ENCODE measurements around the gene ACTA1. TPM values are rescaled to one million over a fixed set of nuclear protein-coding genes. Genes with fewer than 3 reads are reported as not detected.
A peak's percentile ranks its signal among the peaks of the same experiment; 100 is the strongest.

The ACTA1 gene
- total RNA-seq, 1 experiment from 2014 or later, result not detected

DNA sequence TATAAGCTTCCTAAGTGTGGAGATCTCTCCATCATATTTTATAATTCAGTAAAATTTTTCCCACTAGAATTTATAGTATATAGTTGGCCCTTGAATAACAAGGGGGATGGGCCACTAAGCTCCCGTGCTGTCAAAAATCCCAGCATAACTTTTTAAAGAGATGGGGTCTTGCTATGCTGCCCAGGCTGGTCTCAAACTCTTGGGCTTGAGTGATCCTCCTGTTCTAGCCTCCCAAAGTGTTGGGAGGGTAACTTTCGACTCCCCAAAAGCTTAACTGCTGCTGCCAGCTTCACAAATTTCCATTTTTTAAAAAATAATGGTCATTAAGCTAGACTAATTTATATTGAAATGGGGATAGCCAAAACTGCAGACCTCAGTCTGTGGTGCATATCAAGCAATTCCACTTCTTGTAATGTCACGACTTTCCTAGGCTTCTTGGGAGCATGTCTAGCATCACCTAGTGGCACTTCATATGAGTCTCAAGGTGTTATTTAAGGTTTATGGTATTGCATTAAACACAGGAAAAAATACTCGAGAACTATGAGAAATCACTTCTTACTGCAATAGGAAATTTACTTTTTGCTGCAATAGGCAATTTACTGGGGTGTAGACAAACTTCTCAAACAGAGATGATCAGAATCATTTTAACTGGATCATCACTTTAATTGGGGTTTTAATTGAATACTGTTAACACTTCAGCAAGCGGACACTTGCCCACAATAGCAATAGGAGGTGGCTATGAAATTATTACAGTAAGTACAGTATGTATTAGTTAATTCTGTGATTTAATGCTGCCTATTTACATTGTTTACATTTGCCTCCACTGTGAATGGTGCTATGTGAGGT, 19.3 kb upstream of the ACTA1 start:
- no peaks in the 10 kb centered on the region for H3K27me3 ChIP-seq (ENCODE audit: control insufficient read depth, insufficient read depth, low read length)
- no peaks in the 10 kb centered on the region for H3K9me3 ChIP-seq (ENCODE audit: control insufficient read depth, insufficient read depth, low read depth, low read length)
- BruUV-seq (replicated peaks), result no TSS peak
- POLR2A ChIA-PET, result no interaction called here
- DNase-seq (ENCODE audit: low read depth, low spot score), result peak; percentile 2
- ATAC-seq, result peak; percentile 77
- H3K4me3 ChIP-seq (ENCODE audit: low read depth in 2 of 2, low read length in 2 of 2), result no peak overlapping the region
- H3K4me1 ChIP-seq (ENCODE audit: control insufficient read depth, insufficient read depth, low read length), result no peaks in the 10 kb centered on the region
- in situ Hi-C loops (cut with HindIII; ENCODE audit: low pct_unique_long_range_greater_than_20kb, low sequenced_read_pairs) (no loop called here), intact Hi-C loops (cut with micrococcal nuclease; ENCODE audit: unreplicated experiment) (loop anchor here (10.0 kb wide), 2 partner anchors 108 to 198 kb away; partner anchors contain the start of gene CCSAP)
- CTCF ChIA-PET, result interaction anchor here (1.0 kb wide), 1 partner anchor 195 kb away, joined by 4 read pairs; no protein-coding TSS in a partner anchor
- peaks cover 8% of the 10 kb centered on the region; the same call in 1 of the 2 replicates for H3K36me3 ChIP-seq (ENCODE audit: control insufficient read depth, insufficient read depth, low read length)
- no peak overlapping the region for H3K27ac ChIP-seq (ENCODE audit: low read length)
- TF ChIP-seq POLR2AphosphoS5 (IDR thresholded peaks at IDR 0.05; ENCODE audit: low read depth, low read length) (no peak), TCF7L2 (IDR thresholded peaks at IDR 0.05; ENCODE audit: low read depth, low read length) (no peak)
- TF ChIP-seq, protein P1, sequence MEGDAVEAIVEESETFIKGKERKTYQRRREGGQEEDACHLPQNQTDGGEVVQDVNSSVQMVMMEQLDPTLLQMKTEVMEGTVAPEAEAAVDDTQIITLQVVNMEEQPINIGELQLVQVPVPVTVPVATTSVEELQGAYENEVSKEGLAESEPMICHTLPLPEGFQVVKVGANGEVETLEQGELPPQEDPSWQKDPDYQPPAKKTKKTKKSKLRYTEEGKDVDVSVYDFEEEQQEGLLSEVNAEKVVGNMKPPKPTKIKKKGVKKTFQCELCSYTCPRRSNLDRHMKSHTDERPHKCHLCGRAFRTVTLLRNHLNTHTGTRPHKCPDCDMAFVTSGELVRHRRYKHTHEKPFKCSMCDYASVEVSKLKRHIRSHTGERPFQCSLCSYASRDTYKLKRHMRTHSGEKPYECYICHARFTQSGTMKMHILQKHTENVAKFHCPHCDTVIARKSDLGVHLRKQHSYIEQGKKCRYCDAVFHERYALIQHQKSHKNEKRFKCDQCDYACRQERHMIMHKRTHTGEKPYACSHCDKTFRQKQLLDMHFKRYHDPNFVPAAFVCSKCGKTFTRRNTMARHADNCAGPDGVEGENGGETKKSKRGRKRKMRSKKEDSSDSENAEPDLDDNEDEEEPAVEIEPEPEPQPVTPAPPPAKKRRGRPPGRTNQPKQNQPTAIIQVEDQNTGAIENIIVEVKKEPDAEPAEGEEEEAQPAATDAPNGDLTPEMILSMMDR (IDR thresholded peaks at IDR 0.05), result peak; percentile 76
- TF ChIP-seq, protein P2, sequence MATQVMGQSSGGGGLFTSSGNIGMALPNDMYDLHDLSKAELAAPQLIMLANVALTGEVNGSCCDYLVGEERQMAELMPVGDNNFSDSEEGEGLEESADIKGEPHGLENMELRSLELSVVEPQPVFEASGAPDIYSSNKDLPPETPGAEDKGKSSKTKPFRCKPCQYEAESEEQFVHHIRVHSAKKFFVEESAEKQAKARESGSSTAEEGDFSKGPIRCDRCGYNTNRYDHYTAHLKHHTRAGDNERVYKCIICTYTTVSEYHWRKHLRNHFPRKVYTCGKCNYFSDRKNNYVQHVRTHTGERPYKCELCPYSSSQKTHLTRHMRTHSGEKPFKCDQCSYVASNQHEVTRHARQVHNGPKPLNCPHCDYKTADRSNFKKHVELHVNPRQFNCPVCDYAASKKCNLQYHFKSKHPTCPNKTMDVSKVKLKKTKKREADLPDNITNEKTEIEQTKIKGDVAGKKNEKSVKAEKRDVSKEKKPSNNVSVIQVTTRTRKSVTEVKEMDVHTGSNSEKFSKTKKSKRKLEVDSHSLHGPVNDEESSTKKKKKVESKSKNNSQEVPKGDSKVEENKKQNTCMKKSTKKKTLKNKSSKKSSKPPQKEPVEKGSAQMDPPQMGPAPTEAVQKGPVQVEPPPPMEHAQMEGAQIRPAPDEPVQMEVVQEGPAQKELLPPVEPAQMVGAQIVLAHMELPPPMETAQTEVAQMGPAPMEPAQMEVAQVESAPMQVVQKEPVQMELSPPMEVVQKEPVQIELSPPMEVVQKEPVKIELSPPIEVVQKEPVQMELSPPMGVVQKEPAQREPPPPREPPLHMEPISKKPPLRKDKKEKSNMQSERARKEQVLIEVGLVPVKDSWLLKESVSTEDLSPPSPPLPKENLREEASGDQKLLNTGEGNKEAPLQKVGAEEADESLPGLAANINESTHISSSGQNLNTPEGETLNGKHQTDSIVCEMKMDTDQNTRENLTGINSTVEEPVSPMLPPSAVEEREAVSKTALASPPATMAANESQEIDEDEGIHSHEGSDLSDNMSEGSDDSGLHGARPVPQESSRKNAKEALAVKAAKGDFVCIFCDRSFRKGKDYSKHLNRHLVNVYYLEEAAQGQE (IDR thresholded peaks at IDR 0.05; ENCODE audit: insufficient read depth in 1 of 2, low read depth in 2 of 2, low read length in 1 of 2), result no peak

DNA sequence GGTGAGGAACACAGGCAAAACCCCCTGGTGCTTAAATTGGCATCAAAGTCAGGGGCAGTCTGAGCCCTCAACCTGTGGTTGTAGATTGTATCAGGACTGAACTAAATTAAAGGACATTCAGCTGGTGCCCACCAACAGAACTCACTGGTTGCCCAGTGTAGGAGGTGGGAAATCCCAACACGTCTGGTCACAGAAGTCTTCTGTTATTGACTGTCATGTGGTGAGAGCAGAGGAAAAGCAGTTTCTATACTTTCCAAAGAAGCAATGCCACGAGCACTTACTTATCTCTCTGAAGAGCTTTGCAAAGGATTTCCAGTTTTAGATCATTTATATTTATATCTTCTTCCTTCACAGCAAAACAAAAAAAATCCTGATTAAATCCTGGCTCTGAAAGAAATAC, 15.0 kb upstream of the ACTA1 start:
- Histone ChIP-seq H3K4me3 (ENCODE audit: low read depth in 2 of 2, low read length in 2 of 2) (no peak overlapping the region), H3K27ac (ENCODE audit: low read length) (no peak overlapping the region), H3K36me3 (ENCODE audit: control insufficient read depth, insufficient read depth, low read length) (no peaks in the 10 kb centered on the region), H3K9me3 (ENCODE audit: control insufficient read depth, insufficient read depth, low read depth, low read length) (no peaks in the 10 kb centered on the region), H3K27me3 (ENCODE audit: control insufficient read depth, insufficient read depth, low read length) (no peaks in the 10 kb centered on the region), H3K4me1 (ENCODE audit: control insufficient read depth, insufficient read depth, low read length) (no peaks in the 10 kb centered on the region)
- no TSS peak for BruUV-seq (replicated peaks)
- intact Hi-C loops (cut with micrococcal nuclease; ENCODE audit: unreplicated experiment) (no loop called here), in situ Hi-C loops (cut with HindIII; ENCODE audit: low pct_unique_long_range_greater_than_20kb, low sequenced_read_pairs) (no loop called here)
- TF ChIP-seq, protein P2 (IDR thresholded peaks at IDR 0.05; ENCODE audit: insufficient read depth in 1 of 2, low read depth in 2 of 2, low read length in 1 of 2), result no peak
- no peak for TF ChIP-seq POLR2AphosphoS5 (IDR thresholded peaks at IDR 0.05; ENCODE audit: low read depth, low read length)
- TF ChIP-seq, protein P1 (IDR thresholded peaks at IDR 0.05), result no peak
- no peak for ATAC-seq
- ChIA-PET CTCF (interaction anchor here (0.7 kb wide), 1 partner anchor 784 kb away, joined by 3 read pairs; no protein-coding TSS in a partner anchor), POLR2A (interaction anchor here (0.6 kb wide), 1 partner anchor 111 kb away, joined by 4 read pairs; no protein-coding TSS in a partner anchor)
- no peak for DNase-seq (ENCODE audit: low read depth, low spot score)
